Activated T-cell treated with anti-CD3 and anti-CD28 coated beads, Interleukin-2, amount 50 U/mL, for 1 hour (primary cell): ENCODE measurements around the gene MBNL1.
"Not testable (repeated sequence)": the region's sequence is repeated elsewhere in the genome, so short reads cannot be mapped to it uniquely, and the experiment has no call there.

ENCODE experiments used
- DNase-seq: peaks from one replicate; pipeline ENCODE4 v3.0.0-alpha.2; 2020

MBNL1 gene

DNA sequence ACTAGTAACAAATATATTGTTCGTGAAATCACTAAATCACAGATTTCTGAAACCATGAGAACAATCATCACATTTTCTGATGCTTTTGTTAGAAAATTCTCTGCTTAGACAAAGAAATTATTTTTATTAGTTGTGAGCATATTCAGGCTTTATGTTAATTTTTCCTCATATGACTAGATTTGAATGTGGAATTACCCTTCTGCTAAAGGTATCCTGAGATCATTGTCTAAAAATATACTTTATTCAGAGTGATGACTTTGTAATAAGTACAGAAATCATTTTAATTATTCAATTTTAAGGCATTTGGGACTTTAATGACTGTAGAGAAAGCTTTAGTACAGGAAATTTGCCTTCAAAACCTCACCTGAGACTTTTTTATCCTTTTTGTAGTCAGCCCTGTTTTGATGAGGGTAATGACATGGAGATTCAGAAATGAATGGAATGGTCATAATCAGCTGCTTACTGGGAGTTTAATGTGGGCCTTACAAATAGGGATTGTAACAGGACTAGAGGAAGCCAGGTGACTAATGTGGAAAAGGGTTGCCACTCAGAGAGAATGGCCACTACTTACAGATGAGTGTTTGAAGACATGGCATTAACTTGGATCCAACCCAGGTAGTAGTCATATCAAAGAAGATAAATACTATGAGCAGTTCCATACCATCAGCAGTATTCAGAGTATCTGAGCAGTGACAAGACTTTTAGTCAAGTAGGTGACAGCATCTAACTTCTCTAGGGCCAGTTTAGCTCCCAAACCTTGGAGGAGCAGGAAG lies 148.3 kb downstream of the MBNL1 start:
- DNase-seq, result no peak

GRCh38 chr3:152419748-152420147 lies 151.0 kb downstream of the MBNL1 start:
- DNase-seq, result no peak

GRCh38 chr3:152421162-152421561 lies 152.4 kb downstream of the MBNL1 start:
- no peak for DNase-seq

DNA sequence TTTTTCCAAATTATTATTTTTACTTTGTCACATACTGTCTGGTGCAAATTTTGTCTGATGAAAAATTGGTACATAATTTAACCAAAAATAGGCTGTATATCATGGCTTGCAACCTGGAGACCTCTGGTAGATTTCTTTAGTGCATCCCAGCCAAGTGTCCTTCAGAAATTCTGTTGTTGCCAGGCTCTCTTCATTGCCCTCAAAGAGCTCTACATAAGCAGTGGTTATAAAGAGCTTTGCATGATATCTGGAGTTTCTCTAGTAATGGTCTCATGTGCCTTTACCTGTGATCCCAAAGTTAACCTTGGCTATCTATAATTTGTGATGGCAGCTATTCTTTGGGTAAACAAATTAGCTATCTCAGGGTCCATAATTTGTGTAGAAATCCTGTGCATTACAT lies 157.7 kb downstream of the MBNL1 start:
- no peak for DNase-seq

DNA sequence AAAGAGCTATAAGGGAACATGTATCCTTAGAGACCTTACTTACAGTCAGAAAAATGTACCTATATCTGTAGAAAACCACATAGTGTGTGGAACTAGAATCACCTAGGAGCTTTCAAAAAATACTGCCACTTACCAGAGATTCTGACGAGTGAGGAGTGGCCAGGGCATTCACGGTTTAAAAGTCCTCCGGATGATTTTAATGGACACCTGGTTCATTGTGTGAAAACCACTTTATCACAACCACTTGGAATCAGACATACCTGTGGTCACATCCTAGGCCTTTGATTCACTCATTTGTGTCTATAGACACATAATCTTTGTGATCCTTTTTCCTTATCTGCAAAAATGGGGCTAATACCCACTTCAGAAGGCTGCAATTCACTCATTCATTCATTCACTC lies 159.8 kb downstream of the MBNL1 start:
- no peak for DNase-seq

DNA sequence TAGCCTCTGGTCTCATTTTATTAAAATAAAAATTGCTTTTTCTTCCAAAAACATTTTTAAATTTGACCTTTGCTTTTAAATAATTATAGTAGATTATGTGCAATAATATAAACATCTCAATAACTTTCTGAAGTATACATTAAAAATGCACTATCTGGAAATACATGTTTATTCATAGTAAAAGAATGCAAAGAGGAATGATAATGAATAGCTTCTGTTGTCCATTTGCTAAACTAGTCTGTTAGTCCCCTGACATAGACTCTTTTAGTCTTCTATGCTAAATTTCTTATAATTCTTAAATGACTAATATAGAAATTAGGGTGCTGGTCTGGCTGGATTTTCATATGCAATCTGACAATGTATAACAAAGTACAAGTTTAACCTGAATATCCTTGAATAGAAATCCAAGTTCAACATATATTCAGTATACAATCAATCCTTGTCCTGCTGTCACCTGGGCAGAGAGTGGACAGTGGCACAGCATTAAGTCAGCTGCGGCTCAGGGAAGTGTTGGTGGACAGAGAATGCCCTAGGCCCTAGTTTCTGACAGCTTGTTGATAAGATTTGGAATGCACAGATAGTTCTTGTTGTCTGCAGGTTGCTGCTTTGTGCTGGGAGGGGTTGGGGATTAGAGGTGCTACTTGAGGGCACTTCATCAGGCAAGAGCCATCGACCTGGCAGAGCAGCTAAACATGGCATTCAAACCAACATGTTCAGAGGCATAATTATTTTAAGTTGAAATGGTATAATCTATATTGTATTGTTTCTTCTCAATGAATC lies 161.7 kb downstream of the MBNL1 start:
- no peak for DNase-seq

DNA sequence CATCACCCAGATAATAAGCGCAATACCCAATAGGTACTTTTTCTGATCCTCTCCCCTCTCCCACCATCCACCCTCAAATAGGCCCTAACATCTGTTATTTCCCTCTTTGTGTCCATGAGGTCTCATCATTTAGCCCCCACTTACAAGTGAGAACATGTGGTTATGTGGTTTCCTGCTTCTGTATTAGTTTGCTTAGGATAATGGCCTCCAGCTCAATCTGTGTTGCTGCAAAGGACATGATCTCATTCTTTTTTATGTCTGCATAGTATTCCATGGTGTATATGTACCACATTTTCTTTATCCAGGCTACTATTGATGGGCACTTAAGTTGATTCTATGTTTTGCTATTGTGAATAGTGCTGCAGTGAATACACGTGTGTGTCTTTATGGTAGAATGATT lies 165.4 kb downstream of the MBNL1 start:
- DNase-seq, result no peak

DNA sequence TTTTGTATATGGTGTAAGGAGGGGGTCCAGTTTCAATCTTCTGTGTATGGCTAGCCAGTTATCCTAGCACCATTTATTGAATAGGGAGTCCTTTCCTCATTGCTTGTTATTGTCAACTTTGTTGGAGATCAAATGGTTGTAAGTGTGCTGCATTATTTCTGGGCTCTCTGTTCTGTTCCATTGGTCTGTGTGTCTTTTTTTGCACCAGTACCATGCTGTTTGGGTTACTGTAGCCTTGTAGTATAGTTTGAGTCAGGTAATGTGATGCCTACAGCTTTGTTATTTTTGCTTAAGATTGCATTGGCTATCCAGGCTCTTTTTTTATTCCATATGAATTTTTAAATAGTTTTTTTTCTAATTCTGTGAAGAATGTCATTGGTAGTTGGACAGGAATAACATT lies 166.5 kb downstream of the MBNL1 start:
- DNase-seq, result not testable (repeated sequence)

- DNase-seq, result no peak
Measured at GRCh38 chr3:152436707-152437590, 168.2 kb downstream of the MBNL1 start.

DNA sequence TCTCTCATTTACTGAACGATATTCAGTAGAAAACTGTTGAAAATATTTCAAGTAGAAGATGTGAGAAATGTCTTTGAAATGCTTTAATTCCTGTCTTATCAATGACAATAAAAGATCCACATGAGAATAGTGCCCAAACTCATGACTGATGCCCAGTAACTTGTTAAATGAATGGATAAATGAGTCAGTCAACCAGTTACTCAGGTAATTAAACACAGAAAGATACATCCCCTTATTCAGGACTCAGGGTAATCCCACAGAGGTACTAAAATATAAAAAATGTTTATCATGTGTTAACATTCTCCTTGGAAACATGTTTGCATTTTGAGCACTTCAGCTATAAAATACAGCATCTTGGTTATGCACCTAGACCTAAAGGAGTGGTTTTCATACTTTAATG lies 169.5 kb downstream of the MBNL1 start:
- DNase-seq, result no peak

DNA sequence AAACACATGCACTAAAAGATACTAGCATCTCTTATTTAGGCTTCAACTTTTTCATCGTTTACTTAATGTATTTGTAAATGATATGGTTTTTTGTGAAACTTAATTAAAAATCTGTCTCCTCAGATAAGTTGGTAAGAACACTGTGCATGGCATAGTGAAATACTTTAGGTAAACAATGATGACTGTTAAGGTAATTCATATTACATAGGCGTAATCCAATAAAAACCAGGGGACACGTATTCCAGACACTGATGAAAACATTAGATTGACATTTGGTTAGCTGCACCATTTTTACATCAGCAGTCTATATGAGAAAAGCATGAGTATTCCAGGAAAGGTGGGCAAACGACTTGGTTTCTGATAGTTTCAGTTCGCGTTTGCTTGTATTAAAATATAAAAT lies 170.0 kb downstream of the MBNL1 start:
- no peak for DNase-seq

DNA sequence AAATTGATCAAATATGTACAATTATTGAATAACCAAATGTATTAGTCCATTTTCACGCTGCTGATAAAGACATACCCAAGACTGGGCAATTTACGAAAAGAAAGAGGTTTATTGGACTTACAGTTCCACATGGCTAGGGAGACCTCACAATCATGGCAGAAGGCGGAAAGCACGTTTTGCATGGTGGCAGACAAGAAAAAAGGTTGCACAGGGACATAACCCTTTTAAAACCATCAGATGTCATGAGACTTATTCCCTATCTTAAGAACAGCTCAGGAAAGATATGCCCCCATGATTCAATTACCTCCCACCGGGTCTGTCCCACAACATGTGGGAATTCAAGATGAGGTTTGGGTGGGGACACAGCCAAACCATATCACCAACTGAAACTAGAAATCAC lies 171.5 kb downstream of the MBNL1 start:
- not testable (repeated sequence) for DNase-seq

GRCh38 chr3:152443212-152444023 lies 174.7 kb downstream of the MBNL1 start:
- no peak for DNase-seq

GRCh38 chr3:152444029-152444641 lies 175.4 kb downstream of the MBNL1 start:
- DNase-seq, result no peak

DNA sequence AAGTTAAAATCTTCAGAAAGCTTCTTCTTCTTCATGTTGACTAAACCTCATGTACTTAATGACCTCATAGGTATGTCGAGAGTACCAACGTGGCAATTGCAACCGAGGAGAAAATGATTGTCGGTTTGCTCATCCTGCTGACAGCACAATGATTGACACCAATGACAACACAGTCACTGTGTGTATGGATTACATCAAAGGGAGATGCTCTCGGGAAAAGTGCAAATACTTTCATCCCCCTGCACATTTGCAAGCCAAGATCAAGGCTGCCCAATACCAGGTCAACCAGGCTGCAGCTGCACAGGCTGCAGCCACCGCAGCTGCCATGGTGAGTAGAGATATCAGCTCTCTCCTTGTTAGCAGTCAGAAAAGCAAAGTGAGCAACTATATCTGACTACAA lies 176.5 kb downstream of the MBNL1 start:
- DNase-seq, result no peak

GRCh38 chr3:152446495-152446894 lies 177.8 kb downstream of the MBNL1 start:
- DNase-seq, result no peak

DNA sequence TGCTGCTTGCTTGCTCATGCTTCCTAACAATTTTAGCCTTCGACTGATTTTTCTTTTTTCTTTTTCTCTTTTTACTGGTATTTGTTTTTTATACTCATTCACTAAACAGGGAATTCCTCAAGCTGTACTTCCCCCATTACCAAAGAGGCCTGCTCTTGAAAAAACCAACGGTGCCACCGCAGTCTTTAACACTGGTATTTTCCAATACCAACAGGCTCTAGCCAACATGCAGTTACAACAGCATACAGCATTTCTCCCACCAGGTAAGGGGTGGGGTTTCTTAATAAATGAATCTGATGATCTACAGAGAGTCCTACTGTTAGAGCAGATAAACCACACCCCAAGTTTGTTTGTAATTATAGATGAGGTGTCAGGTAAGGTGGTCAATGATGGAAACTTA lies 178.8 kb downstream of the MBNL1 start:
- no peak for DNase-seq

GRCh38 chr3:152448091-152448490 lies 179.4 kb downstream of the MBNL1 start:
- no peak for DNase-seq

GRCh38 chr3:152452318-152452717 lies 183.6 kb downstream of the MBNL1 start:
- no peak for DNase-seq

GRCh38 chr3:152454076-152454875 lies 185.5 kb downstream of the MBNL1 start:
- DNase-seq, result no peak

GRCh38 chr3:152455989-152456388 lies 187.3 kb downstream of the MBNL1 start:
- no peak for DNase-seq
